Measurements from ENCODE around the gene USP5.
A peak's percentile ranks its signal among the peaks of the same experiment; 100 is the strongest.

The USP5 gene

GRCh38 chr12:6821591-6822425 lies 30.1 kb upstream of the USP5 start, which contains the start of gene GPR162:
Gene GPR162, plus strand, starts transcription at chr12:6821821. Its CDS starts 2,078 bp downstream, at chr12:6823899.
- no peak for DNase-seq (ENCODE audit: insufficient read length, low spot score)
- no peak for FAIRE-seq
- TF ChIP-seq, protein P1, sequence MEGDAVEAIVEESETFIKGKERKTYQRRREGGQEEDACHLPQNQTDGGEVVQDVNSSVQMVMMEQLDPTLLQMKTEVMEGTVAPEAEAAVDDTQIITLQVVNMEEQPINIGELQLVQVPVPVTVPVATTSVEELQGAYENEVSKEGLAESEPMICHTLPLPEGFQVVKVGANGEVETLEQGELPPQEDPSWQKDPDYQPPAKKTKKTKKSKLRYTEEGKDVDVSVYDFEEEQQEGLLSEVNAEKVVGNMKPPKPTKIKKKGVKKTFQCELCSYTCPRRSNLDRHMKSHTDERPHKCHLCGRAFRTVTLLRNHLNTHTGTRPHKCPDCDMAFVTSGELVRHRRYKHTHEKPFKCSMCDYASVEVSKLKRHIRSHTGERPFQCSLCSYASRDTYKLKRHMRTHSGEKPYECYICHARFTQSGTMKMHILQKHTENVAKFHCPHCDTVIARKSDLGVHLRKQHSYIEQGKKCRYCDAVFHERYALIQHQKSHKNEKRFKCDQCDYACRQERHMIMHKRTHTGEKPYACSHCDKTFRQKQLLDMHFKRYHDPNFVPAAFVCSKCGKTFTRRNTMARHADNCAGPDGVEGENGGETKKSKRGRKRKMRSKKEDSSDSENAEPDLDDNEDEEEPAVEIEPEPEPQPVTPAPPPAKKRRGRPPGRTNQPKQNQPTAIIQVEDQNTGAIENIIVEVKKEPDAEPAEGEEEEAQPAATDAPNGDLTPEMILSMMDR (IDR thresholded peaks at IDR 0.05; ENCODE audit: insufficient read depth, missing control alignments) = no peak

DNA sequence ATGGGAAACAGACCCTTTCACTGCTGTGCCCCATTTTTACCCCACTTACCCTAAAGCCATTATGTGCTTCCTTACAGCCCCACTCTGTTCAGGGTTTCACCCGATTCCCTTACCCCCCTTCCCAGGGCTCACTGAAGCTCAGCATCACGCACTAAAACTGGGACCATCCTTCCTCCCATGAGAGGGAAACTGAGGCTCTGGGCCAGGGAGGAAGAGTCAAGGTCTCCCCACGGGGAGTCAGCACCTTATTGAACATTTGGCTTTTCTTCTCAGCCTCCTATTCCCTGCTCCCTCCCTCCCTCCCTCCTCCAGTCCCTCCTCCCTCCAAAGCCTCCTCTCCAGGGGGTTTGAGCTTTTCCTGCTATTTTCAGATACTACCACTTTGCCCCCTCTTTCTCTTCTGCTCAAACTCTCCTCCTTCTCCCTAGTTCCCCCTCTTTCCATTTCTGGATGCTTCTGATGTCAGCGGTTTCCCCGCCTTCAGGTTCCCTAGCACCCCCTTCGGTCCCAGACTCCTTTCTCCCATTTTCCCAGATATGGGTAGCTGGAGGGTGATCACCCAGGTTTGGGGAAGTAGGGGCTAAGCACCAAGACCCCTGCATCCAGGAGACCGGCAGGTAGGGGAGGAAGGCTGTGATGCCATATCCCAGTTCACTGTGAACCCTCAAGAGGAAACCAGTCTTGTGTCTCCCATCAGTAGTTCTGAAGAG lies 29.4 kb upstream of the USP5 start:
- DNase-seq (ENCODE audit: insufficient read length, low spot score) = no peak
- TF ChIP-seq, protein P1 (IDR thresholded peaks at IDR 0.05; ENCODE audit: insufficient read depth, missing control alignments) = no peak
- FAIRE-seq = no peak

DNA sequence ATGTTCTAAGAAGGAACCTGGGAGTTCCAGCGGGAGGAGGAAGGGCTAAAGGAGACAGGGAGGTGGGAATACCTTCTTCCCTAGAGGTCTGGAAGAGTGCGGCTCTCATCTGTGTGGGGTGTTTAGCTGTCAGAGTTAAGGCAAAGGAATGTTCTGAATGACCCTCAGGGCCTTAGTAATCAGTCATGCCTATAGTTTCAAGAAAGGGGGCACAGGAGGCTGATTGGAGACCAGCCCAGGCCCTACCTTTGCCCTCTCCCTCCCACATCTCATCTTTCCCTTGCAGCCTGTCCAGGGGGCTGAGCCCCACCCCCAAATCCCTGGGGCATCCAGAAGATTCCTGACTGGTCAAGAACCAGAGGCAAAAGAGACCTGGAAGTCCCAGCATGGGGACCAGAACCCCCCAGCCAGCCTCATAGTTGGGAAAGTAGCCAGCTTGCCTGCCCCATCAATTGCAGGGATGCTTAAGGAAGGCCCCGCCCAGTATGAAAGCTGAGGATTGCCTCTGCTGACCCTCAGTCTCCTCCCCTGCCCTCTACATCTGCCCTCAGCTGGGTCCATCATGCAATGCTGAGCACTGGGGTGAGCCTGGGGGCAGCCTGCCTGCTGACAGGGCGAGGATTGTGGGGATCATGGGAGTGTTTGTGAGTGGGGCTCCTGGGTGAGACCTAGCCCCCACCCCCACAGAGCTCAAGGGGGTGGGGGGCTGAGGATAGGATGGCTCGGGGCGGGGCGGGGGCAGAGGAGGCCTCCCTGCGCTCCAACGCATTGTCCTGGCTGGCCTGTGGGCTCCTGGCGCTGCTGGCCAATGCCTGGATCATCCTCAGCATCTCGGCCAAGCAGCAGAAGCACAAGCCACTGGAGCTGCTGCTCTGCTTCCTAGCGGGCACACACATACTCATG lies 28.5 kb upstream of the USP5 start:
- FAIRE-seq (no peak), DNase-seq (ENCODE audit: insufficient read length, low spot score) (no peak)
- TF ChIP-seq, protein P1 (IDR thresholded peaks at IDR 0.05; ENCODE audit: insufficient read depth, missing control alignments) = no peak

- TF ChIP-seq, protein P1 (IDR thresholded peaks at IDR 0.05; ENCODE audit: insufficient read depth, missing control alignments) = no peak
- FAIRE-seq (no peak), DNase-seq (ENCODE audit: insufficient read length, low spot score) (no peak)
Measured at GRCh38 chr12:6824085-6824775, 27.7 kb upstream of the USP5 start.

GRCh38 chr12:6824901-6825381 lies 27.0 kb upstream of the USP5 start:
- DNase-seq (ENCODE audit: insufficient read length, low spot score) (no peak), FAIRE-seq (no peak)
- TF ChIP-seq, protein P1 (IDR thresholded peaks at IDR 0.05; ENCODE audit: insufficient read depth, missing control alignments) = no peak

DNA sequence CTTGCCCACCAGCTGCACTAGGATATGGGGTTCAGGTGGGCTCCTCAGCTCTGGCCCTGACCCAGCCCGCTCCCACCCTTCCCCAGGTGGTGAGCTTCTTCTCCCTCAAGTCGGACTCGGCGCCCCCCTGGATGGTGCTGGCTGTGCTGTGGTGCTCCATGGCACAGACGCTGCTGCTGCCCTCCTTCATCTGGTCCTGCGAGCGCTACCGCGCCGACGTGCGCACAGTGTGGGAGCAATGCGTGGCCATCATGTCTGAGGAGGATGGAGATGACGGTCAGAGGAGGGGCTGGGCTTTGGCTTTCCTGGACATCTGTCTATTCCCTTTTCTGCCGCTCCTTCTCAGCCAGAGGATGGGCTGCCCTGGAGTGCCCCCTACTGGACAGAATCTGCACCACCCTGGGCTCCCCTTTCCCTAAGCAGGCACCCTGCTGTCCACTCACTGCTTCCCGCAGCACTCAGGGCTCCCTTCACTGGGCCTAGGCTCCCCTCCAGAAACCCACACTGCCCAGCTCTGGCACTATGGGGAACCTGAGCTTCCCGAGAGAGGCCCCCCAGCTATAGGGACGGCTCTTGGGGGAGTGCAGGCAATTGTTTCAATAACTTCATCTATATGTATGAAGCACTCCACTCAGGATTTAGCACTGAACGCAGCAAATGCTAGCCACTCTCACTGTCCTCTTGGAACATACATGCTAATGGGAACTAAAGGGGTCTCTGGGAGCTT lies 26.4 kb upstream of the USP5 start:
- FAIRE-seq = peak; percentile 81
- DNase-seq (ENCODE audit: insufficient read length, low spot score) = peak; percentile 98
- TF ChIP-seq, protein P1 (IDR thresholded peaks at IDR 0.05; ENCODE audit: insufficient read depth, missing control alignments) = peak; percentile 86

All from D721Med (cell line).